GM18861 (cell line): Measurements from ENCODE around the gene TIMM17A.
"Not testable (repeated sequence)": the region's sequence is repeated elsewhere in the genome, so short reads cannot be mapped to it uniquely, and the experiment has no call there.

Experiments
- ATAC-seq: cut with Tn5 transposase; IDR thresholded peaks from one replicate; pipeline ENCODE4 v1.9.1; 2021; ENCODE audit not compliant: unreplicated experiment

TIMM17A gene

DNA sequence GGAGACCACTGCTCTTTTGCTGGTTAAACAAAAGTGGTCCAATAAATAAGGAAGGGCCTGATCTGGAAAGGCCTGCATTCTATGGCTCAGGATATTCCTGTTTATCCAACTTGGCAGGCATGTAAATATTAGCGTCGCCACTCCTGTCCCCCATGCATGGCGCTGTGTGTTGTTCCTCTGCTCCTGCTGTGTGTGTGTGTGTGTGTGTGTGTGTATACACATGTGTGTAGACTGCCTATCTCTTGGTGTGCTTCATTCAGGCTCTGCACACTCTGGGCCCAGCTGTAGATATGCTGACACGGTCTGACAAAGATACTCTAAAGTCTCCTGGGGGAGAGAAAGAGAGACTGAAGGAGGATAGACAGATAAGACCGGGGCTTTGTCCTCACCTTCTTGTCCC is 15.7 kb upstream of the TIMM17A start:
- ATAC-seq = no peak

DNA sequence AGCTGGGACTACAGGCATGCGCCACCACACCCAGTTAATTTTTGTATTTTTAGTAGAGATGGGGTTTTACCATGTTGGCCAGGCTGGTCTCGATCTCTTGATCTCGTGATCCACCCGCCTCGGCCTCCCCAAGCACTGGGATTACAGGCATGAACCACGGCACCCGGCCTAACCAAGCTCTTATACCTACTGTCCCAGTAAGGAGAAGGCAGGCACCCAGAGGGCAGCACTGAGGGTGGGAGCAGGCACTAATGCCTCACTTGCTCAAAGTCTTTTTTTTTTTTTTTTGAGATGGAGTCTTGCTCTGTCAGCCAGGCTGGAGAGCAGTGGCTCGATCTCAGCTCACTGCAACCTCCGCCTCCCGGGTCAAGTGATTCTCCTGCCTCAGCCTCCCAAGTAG is 15.0 kb upstream of the TIMM17A start:
- ATAC-seq = not testable (repeated sequence)

DNA sequence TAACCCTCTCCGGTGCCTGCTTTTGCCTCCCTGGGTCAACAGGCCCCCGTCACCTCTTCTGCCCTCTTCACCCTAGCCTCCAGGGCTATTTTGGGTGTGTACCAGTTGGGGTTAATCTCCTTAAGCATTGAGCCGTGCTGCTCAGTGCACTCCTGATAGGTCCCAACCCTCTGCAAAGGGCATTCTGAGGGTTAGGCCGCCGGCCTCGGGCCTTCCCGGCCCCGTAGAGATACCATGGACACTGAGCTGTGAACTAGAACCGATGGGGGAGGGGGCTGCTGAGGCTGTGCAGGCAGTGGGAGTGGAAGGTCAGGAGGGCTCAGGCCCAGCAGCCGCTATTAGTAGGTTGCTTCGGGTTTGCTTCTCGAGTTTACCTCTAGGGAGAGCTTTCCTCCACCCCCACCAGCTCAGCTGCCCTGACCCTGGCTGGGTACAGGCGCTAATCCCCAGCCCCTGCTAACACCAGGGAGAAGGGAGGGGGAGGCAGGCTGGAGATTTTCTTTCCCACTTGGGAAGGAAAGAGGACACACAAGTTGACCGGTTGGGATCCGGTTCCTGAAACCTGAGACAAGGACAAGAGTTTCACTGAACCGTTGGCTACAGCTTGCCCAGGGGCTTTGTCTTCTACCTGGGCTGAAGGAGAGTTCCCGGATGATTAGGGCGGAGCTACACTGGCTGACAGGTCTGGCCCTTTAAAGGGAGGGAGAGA is 13.7 kb upstream of the TIMM17A start:
- ATAC-seq = no peak

- no peak for ATAC-seq
These were observed 13.2 kb upstream of the TIMM17A start for GRCh38 chr1:201942129-201942495.

- no peak for ATAC-seq
These were observed 11.3 kb upstream of the TIMM17A start for GRCh38 chr1:201944002-201944401.

DNA sequence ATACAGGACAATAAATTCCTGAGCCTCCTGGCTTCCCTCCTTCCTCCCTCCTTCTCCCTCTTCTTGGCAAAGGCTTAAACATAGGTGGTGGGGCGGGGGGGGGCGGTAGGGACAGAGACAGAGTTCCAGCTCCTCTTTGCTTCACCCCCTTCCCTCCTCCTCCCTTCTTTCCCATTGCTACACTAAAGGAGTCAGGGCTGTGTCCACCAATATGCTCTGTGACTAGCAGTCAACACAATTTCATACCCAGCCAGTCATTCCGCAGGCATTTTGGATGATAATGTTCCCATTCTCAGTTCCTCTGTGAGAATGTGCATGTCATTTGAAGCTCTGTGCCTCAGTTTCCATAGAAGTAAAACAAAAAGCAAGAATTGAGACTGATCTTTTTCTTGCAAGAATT is 10.7 kb upstream of the TIMM17A start:
- no peak for ATAC-seq

DNA sequence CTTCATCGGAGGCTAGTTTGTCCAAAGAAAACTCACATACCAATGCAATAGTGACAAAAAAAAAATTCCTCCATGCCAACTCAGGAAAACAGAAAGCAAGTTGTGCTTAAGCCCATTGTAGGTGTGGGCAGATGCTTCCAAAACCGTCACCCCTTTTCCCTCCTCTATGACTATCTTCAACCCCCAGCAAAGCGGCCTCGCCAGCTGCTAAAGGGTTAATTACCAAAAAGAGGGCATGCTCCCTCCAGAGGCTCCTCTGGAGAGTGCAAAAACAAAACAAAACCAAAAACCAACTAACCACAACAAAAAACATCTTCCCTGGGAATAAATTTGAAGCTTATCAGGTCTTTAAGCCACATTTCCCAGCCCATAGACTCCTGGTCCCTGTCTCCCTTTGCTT is 10.1 kb upstream of the TIMM17A start:
- ATAC-seq = no peak

DNA sequence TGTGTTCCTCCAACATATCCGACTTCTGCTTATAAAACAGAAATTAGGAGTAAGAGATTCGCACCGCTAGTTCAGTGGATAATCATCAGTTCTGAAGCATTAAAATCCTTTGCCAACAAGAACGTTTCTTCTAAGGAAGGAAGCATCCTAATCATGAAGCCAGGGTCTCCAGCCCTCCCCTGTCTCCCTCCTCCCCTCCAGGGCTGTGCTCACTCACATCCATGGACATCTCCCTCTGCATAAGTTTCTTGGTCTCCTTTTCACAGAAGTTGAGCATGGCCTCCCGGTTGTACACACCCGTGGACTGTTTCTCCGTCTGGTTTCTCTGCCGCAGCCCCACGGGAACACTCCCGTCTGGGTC is 9.5 kb upstream of the TIMM17A start:
- ATAC-seq = no peak

DNA sequence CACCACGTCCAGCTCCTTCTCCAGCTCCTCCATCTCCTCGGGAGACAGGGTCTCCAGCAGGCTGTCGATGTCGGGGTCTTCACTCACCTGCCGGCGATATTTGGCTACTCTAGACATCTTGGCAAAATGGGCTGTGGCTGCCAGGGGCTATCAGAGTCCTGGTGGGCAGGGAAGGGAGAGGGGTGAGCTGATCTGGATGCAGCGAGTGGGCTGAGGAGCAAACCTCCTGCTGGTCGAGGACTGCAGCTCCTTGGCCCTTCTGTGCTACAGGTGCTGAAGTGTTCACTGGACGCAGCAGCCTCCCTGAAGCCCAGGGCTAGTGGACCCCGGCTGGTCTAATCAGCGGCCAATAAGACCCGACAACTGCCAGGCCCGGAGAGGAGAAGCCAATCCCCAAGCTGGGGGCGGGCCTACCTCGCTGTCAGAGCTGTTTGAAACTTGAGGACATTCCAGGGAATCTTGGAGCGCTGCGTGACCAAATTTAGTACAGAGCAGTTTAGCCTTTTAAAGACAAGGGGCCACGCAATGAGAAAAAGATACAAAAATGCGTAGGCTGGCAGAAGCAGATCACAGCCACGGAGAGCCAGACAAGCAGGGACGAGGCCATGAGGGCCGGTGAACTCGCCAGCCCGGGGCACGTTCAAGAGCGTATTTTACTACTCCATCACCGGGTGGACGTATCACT is 8.9 kb upstream of the TIMM17A start, which contains the start of gene LMOD1:
Gene LMOD1 (minus strand): TSS at position 325 of the 685 bp plus-strand sequence. CDS start 208 bp downstream, at position 117.
- no peak for ATAC-seq

DNA sequence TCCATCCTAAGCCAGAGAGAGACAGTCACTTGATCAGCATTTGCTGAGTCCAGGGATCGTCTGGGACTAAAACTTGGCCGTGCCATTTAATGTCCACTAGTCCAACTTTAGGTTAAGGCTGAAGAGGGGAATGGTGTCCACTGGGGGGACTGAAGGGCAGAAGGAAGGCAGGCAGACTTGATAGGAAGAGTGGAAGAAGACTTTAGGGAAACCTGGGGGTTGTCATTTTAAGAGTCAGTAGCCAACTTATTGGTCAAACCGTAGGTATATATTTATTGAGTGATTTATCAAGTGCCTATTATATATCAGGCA is 7.7 kb upstream of the TIMM17A start:
- no peak for ATAC-seq

DNA sequence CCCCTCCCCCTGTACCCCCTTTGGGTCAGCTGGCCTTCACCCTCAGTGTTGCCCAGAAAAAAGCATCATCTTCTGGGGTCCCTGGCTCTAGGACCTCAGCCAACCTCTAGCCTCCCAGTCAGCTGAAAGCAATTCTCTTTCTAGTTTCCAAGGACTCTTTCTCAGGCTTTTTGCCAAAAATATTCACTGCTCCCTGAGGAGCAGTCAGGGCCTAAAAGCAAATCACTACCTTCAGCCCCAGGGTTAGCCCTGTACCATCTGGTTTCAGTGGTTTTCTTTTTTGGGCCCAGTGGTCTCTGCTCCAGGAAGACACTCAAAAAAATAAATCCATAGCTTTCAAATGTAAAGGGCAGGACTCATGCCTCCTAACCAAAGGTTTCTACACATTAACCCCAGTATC is 5.8 kb upstream of the TIMM17A start:
- no peak for ATAC-seq

DNA sequence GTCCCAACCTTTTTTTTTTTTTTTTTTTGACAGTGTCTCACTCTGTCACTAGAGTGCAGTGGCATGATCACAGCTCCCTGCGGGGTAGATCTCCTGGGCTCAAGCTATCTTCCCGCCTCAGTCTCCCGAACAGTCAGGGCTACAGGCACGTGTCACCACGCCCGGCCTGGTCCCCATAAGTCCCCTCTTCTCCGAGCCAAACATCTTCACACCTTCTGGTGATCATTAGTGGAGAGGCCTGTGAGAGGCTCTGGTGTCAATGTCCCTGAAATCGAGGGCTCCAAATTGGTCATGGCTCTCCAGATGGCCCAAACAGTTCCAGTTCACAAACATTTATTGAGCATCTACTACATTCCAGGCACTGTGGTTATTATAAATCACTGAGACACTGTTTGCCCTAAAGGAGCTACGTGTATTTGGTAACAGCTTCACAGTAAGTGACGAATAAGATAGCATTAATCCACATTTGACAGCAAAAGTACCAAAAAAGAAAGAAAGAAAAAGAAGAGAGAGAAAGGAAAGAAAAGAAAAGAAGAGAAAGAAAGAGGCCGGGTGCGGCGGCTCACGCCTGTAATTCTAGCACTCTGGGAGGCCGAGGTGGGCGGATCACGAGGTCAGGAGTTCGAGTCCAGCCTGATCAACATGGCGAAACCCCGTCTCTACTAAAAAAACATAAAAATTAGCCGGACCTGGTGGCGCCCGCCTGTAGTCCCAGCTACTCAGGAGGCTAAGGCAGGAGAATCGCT is 867 bp upstream of the TIMM17A start:
- ATAC-seq = no peak

DNA sequence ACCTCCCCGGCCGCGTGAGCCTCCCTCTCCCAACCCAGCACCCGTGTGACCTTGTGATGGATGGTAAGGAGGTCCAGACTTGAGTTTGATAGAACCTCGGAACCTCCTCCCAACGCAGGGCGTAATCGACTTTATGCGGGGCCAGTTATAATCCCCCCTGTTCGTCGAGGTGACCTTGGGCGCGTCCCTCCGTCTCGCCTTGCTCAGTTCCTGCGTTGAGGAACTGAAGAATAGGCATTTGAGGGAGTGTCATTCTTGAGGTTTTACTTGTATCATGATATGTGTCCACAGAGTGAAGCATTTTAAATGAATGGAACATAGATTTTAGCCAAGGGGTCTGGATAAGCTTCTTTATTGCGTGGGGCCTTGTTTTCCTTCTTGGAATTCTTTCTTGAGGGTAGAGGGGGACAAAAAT is 433 bp downstream of the TIMM17A start:
- ATAC-seq = no peak

GRCh38 chr1:201958348-201958747 is 3.0 kb downstream of the TIMM17A start:
- no peak for ATAC-seq

- ATAC-seq = not testable (repeated sequence)
These were observed 7.1 kb downstream of the TIMM17A start for GRCh38 chr1:201962382-201962781.

DNA sequence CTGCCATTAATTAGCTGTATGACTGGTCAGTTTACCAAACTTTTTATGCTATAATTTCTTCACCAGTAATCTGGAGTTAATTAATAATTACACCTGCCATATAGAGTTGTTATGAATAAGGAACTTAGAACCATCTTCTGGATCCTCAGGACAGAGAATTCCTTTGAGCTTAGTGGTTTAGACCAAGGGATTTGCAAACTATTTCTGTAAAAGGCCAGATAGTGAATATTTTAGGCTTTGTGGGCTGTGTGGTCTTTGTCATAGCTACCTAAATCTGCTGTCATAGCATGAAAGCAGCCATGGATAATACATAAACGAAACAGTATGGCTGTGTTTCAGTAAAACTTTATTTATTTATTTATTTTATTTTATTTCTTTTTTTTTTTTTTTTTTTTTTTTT is 9.0 kb downstream of the TIMM17A start:
- ATAC-seq = no peak

GRCh38 chr1:201966171-201966570 is 10.9 kb downstream of the TIMM17A start:
- ATAC-seq = no peak

DNA sequence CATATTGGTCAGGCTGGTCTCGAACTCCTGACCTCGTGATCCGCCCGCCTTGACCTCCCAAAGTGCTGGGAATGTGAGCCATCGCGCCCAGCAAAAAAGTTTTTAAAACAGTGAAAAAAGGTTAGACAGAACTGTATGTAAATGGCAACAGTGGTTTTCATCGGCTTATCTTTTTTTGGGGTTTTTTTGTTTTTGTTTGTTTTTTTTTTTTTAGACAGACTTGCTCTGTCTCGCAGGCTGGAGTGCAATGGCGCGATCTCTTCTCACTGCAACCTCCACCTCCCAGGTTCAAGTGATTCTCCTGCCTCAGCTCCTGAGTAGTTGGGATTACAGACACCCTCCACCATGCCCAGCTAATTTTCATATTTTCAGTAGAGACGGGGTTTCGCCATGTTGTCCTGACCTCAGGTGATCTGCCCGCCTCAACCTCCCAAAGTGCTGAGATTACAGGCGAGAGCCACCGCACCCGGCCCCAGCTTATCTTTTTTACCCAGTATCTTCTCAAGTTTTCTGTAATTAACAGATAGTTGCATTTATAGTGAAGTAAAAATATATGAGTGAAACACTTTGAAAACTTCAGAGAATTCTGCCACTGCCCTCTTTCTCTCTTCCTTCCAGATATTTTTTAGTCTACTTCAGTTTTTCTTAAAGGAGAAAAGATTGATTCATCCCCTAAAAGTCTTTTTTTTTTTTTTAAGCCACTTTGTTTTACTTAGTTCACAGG is 13.1 kb downstream of the TIMM17A start:
- ATAC-seq = no peak

GRCh38 chr1:201970334-201971159 is 15.2 kb downstream of the TIMM17A start:
- ATAC-seq = no peak

- peak; percentile 7 for ATAC-seq
These were observed 26.8 kb downstream of the TIMM17A start for GRCh38 chr1:201982082-201982622.
